NCI-H774 (cell line): ENCODE data around the gene TCP1.
"Not testable (repeated sequence)": the region's sequence is repeated elsewhere in the genome, so short reads cannot be mapped to it uniquely, and the experiment has no call there.

Experiments used
- DNase-seq: peaks from one replicate; lab custom pipeline; 2025; lab: John Stamatoyannopoulos, UW

The TCP1 gene

DNA sequence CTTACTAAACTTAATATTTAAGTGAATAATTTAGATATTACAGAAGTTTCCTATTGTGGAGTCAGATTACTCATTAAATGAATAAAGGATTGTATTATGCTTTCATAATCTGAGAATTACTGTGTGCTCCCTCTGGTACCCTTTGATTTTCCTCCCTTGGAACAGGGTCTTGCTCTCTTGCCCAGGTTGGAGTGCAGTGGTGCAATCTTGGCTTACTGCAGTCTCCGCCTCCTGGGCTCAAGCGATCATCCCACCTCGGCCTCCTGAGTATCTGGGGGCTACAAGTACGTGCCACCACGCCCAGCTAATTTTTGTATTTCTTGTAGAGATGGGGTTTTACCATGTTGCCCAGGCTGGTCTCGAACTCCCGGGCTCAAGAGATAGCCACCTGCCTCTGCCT is 52.5 kb downstream of the TCP1 start:
- no peak for DNase-seq

DNA sequence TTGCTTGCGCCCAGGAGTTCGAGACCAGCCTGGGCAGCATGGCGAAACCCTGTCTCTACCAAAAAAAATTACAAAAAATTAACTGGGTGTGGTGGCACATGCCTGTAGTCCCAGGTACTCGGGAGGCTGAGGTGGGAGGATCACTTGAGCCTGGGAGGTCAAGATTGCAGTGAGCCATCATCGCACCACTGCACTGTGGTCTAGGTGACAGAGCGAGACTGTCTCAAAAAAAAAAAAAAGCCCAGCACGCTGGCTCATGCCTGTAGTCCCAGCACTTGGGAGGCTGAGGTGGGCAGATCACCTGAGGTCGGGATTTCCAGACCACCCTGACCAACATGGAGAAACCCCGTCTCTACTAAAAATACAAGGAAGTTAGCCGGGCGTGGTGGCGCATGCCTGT is 56.0 kb downstream of the TCP1 start:
- not testable (repeated sequence) for DNase-seq

DNA sequence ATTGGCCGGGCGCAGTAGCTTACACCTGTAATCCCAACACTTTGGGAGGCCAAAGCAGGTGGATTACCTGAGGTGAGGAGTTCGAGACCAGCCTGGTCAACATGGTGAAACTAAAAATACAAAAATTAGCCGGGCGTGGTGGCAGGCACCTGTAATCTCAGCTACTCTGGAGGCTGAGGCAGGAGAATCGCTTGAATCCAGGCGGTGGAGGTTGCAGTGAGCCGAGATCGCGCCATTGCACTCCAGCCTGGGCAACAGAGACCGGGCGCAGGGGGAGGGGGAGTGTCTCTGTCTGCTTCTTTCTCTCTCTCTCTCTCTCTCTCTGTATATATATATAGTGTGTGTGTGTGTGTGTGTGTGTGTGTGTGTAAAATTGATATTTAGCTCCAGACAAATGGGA is 56.9 kb downstream of the TCP1 start:
- not testable (repeated sequence) for DNase-seq

DNA sequence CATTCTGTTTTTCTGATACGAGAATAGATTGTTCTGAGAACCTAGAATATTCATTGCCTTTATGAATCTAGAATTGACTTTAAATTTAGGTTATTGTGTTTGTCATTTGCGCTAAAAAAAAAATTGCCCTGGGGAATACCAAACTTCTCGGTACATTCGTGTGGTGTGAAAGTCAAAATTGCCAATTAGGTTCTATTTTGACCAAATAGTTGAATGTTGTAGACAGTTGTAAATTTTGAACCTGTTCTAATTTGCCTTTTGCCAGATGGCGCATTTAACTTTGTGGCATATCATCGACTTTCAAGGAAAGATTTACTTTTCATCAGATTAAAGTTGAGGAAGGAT is 59.1 kb downstream of the TCP1 start:
- no peak for DNase-seq

DNA sequence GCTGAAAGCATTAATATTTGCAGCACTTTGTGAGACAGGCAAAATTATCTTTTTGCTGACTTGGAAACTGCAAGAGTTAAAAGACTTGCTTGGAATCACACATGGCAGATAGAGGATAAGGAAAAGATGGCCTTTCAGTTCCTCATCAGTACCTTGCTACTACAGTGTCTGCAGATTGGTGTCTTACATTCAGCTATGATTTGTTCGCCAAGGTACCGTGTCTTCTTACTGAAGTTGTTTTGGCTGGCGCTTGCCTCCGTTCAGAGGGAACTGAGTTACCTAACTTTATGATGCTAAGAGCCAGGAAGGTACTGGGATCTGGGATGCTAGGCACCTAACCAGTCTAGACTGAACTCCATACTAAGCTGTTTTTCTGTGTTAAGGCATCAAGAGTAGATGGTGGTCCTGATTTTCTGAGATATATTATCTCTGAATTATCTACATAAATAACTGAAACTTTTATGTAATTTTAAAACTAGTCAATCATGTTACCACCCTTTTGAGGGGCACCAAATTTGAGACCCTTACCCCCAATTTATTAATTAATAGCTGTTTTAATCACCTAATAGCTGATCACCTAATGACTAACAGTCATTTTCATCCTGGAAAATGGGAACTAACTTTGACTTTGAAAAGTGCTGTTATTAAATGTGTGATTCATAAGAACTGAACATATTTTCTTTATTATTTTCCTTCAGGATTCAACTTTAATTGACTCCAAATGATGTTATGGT is 59.6 kb downstream of the TCP1 start:
- DNase-seq: no peak

DNA sequence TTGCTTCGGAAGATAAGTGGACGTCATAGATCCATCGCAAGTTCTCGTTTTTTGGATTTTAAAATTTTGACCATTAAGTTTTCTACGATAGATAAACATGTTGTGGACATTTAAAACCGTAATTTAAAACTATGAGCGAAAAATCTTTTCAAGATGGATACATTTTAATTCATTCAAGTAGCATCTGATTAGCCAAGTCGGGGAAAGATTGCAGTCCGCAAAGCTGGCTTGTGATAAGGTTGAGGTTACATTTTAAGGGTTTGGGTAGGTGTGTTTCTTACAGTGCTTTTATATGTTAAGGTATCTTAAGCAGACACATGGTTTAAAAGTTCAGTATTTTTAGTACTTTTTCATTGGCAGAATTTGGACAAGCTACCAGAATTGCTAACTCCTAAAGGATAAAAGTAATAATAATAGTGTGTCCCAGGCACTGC is 60.9 kb downstream of the TCP1 start:
- no peak for DNase-seq
